Measurements from ENCODE around the gene PCSK2.
A peak's percentile ranks its signal among the peaks of the same experiment; 100 is the strongest.

Gene PCSK2

GRCh38 chr20:17452441-17452840 lies 225.6 kb downstream of the PCSK2 start:
- no peak for DNase-seq

GRCh38 chr20:17453592-17453991 lies 226.8 kb downstream of the PCSK2 start:
- DNase-seq: no peak

- no peak for DNase-seq
These were observed 229.4 kb downstream of the PCSK2 start for GRCh38 chr20:17456279-17456678.

GRCh38 chr20:17457079-17457478 lies 230.2 kb downstream of the PCSK2 start:
- no peak for DNase-seq

- DNase-seq: peak; percentile 26
These were observed 230.8 kb downstream of the PCSK2 start for GRCh38 chr20:17457588-17458190.

GRCh38 chr20:17460119-17460518 lies 233.3 kb downstream of the PCSK2 start:
- DNase-seq: no peak

- DNase-seq: no peak
These were observed 235.1 kb downstream of the PCSK2 start for GRCh38 chr20:17461941-17462340.

- DNase-seq: no peak
These were observed 236.9 kb downstream of the PCSK2 start for GRCh38 chr20:17463711-17464110.

GRCh38 chr20:17465236-17465635 lies 238.4 kb downstream of the PCSK2 start:
- DNase-seq: no peak

GRCh38 chr20:17466641-17467040 lies 239.8 kb downstream of the PCSK2 start:
- DNase-seq: no peak

- no peak for DNase-seq
These were observed 240.3 kb downstream of the PCSK2 start for GRCh38 chr20:17467120-17467655.

GRCh38 chr20:17468073-17468840 lies 241.4 kb downstream of the PCSK2 start:
- DNase-seq: no peak

- no peak for DNase-seq
These were observed 242.6 kb downstream of the PCSK2 start for GRCh38 chr20:17469246-17470030.

- no peak for DNase-seq
These were observed 243.7 kb downstream of the PCSK2 start for GRCh38 chr20:17470521-17470920.

- DNase-seq: no peak
These were observed 244.1 kb downstream of the PCSK2 start for GRCh38 chr20:17470973-17471372.

- DNase-seq: no peak
These were observed 244.9 kb downstream of the PCSK2 start for GRCh38 chr20:17471606-17472187.

GRCh38 chr20:17473659-17474058 lies 246.8 kb downstream of the PCSK2 start:
- no peak for DNase-seq

GRCh38 chr20:17479063-17479657 lies 252.3 kb downstream of the PCSK2 start:
- DNase-seq: no peak

GRCh38 chr20:17480696-17481095 lies 253.9 kb downstream of the PCSK2 start:
- DNase-seq: no peak

GRCh38 chr20:17481661-17482060 lies 254.8 kb downstream of the PCSK2 start:
- DNase-seq: no peak

- DNase-seq: no peak
These were observed 255.7 kb downstream of the PCSK2 start for GRCh38 chr20:17482536-17482935.

- DNase-seq: no peak
These were observed 258.2 kb downstream of the PCSK2 start for GRCh38 chr20:17485017-17485416.
